Measurements from ENCODE around the gene WHRN. TPM values are rescaled to one million over a fixed set of nuclear protein-coding genes. Genes with fewer than 3 reads are reported as not detected.

The WHRN gene
- total RNA-seq, 2 donors from 2014 or later: 2.6 to 8.2 TPM

- Histone ChIP-seq H3K4me3 (no peak overlapping the region), H3K27ac (no peak overlapping the region), H3K27me3 (no peaks in the 10 kb centered on the region), H3K36me3 (no peaks in the 10 kb centered on the region), H3K9me3 (peaks cover 0 to 8% of the 10 kb centered on the region in 2 donors), H3K4me1 (peaks cover 0 to 4% of the 10 kb centered on the region in 2 donors)
- no peak for TF ChIP-seq CTCF (IDR thresholded peaks at IDR 0.05)
- no peak for DNase-seq (ENCODE audit: low spot score)
These were observed 41.6 kb upstream of the WHRN start for GRCh38 chr9:114546851-114547250.

- H3K27me3 ChIP-seq: no peaks in the 10 kb centered on the region
- no peak overlapping the region for H3K4me3 ChIP-seq
- no peaks in the 10 kb centered on the region for H3K4me1 ChIP-seq
- TF ChIP-seq CTCF (IDR thresholded peaks at IDR 0.05): no peak
- peaks cover 0 to 8% of the 10 kb centered on the region in 2 donors for H3K9me3 ChIP-seq
- H3K27ac ChIP-seq: no peak overlapping the region
- no peaks in the 10 kb centered on the region for H3K36me3 ChIP-seq
- DNase-seq (ENCODE audit: low spot score): no peak
These were observed 39.8 kb upstream of the WHRN start for GRCh38 chr9:114545055-114545454.

- Histone ChIP-seq H3K4me3 (no peak overlapping the region), H3K36me3 (no peaks in the 10 kb centered on the region), H3K27ac (no peak overlapping the region), H3K9me3 (no peaks in the 10 kb centered on the region), H3K27me3 (no peaks in the 10 kb centered on the region), H3K4me1 (no peaks in the 10 kb centered on the region)
- TF ChIP-seq CTCF (IDR thresholded peaks at IDR 0.05): no peak
- no peak for DNase-seq (ENCODE audit: low spot score)
These were observed 34.6 kb upstream of the WHRN start for GRCh38 chr9:114539701-114540380.

GRCh38 chr9:114538241-114538640 is 33.0 kb upstream of the WHRN start:
- Histone ChIP-seq H3K4me3 (no peak overlapping the region), H3K4me1 (no peaks in the 10 kb centered on the region), H3K9me3 (no peaks in the 10 kb centered on the region), H3K27ac (no peak overlapping the region), H3K36me3 (no peaks in the 10 kb centered on the region), H3K27me3 (no peaks in the 10 kb centered on the region)
- DNase-seq (ENCODE audit: low spot score): no peak
- TF ChIP-seq CTCF (IDR thresholded peaks at IDR 0.05): peak in 1 of 2 donors; percentile 38

- Histone ChIP-seq H3K9me3 (no peaks in the 10 kb centered on the region), H3K27me3 (no peaks in the 10 kb centered on the region), H3K4me3 (no peak overlapping the region), H3K36me3 (no peaks in the 10 kb centered on the region), H3K27ac (no peak overlapping the region), H3K4me1 (no peaks in the 10 kb centered on the region)
- DNase-seq (ENCODE audit: low spot score): no peak
- no peak for TF ChIP-seq CTCF (IDR thresholded peaks at IDR 0.05)
These were observed 27.4 kb upstream of the WHRN start for GRCh38 chr9:114532561-114533237.

Data from right atrium auricular region (tissue), 2 donors.